ENCODE measurements around the gene ACVRL1. TPM values are rescaled to one million over a fixed set of nuclear protein-coding genes. Genes with fewer than 3 reads are reported as not detected.
A peak's percentile ranks its signal among the peaks of the same experiment; 100 is the strongest.

The ACVRL1 gene
- total and polyA plus RNA-seq, 4 donors, result 3.1 to 7.9 (median 6.1) TPM

DNA sequence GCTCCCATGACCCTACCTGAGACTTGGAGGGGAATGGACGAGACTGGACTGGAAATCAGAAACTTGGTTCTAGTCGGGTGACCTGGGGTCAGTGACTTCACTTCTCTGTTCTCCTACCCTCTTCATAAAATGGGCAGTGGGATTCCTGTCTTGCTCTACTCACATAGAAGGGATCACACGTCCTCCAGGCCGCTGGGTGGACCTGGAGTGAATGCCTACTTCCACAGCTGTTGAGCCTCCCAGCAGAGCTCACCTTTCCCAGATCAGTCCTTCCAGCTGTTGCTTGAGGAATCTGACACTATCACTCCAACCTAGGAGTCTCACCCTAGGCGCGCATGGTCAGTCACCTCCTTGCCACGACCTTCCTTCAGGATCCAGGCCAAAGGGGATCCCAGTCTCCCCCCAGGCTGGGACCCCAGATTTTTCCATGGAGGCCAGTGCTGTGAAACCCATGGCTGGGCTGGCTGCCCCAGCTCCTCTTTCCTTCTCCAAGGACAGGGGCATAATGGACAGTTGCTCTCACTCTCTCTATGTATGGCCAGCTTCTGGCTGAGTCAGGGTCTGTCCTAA lies 637 bp downstream of the ACVRL1 start:
- Histone ChIP-seq H3K9me3 (ENCODE audit: control insufficient read depth in 4 of 4, low read length in 3 of 4) (no peaks in the 10 kb centered on the region), H3K4me3 (ENCODE audit: low read depth in 1 of 3, low read length in 3 of 3) (peak overlapping the region in 1 of 3 donors; percentile 53), H3K9ac (ENCODE audit: low read depth in 1 of 2, low read length in 2 of 2) (no peak overlapping the region), H3K36me3 (ENCODE audit: control insufficient read depth in 4 of 4, insufficient read depth in 3 of 4, low read depth in 1 of 4, low read length in 3 of 4) (no peaks in the 10 kb centered on the region), H3K27me3 (ENCODE audit: control insufficient read depth in 4 of 4, insufficient read depth in 4 of 4, low read length in 3 of 4) (no peaks in the 10 kb centered on the region), H3K4me1 (ENCODE audit: control insufficient read depth in 4 of 4, insufficient read depth in 4 of 4, low read length in 3 of 4) (peaks cover 4 to 13% (median 9%) of the 10 kb centered on the region in 4 donors), H3K27ac (ENCODE audit: low read depth in 1 of 2, low read length in 2 of 2) (peak overlapping the region in 1 of 2 donors; percentile 56)
- DNase-seq (ENCODE audit: low spot score), result no peak
- WGBS, result 79% methylated on average over 7 of the region's 7 CpGs
- no peak for TF ChIP-seq YY1 (IDR thresholded peaks at IDR 0.05)
- TF ChIP-seq, protein P1, sequence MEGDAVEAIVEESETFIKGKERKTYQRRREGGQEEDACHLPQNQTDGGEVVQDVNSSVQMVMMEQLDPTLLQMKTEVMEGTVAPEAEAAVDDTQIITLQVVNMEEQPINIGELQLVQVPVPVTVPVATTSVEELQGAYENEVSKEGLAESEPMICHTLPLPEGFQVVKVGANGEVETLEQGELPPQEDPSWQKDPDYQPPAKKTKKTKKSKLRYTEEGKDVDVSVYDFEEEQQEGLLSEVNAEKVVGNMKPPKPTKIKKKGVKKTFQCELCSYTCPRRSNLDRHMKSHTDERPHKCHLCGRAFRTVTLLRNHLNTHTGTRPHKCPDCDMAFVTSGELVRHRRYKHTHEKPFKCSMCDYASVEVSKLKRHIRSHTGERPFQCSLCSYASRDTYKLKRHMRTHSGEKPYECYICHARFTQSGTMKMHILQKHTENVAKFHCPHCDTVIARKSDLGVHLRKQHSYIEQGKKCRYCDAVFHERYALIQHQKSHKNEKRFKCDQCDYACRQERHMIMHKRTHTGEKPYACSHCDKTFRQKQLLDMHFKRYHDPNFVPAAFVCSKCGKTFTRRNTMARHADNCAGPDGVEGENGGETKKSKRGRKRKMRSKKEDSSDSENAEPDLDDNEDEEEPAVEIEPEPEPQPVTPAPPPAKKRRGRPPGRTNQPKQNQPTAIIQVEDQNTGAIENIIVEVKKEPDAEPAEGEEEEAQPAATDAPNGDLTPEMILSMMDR (IDR thresholded peaks at IDR 0.05; ENCODE audit: low read depth, low read length, missing input control), result no peak
- TF ChIP-seq, protein P2, sequence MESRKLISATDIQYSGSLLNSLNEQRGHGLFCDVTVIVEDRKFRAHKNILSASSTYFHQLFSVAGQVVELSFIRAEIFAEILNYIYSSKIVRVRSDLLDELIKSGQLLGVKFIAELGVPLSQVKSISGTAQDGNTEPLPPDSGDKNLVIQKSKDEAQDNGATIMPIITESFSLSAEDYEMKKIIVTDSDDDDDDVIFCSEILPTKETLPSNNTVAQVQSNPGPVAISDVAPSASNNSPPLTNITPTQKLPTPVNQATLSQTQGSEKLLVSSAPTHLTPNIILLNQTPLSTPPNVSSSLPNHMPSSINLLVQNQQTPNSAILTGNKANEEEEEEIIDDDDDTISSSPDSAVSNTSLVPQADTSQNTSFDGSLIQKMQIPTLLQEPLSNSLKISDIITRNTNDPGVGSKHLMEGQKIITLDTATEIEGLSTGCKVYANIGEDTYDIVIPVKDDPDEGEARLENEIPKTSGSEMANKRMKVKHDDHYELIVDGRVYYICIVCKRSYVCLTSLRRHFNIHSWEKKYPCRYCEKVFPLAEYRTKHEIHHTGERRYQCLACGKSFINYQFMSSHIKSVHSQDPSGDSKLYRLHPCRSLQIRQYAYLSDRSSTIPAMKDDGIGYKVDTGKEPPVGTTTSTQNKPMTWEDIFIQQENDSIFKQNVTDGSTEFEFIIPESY (IDR thresholded peaks at IDR 0.05), result no peak
- TF ChIP-seq, protein P3, sequence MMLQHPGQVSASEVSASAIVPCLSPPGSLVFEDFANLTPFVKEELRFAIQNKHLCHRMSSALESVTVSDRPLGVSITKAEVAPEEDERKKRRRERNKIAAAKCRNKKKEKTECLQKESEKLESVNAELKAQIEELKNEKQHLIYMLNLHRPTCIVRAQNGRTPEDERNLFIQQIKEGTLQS (IDR thresholded peaks at IDR 0.05), result no peak
- no peak for TF ChIP-seq HNF4G (IDR thresholded peaks at IDR 0.05)
- no peak for TF ChIP-seq FOXA1 (IDR thresholded peaks at IDR 0.05)
- TF ChIP-seq NR2F2 (IDR thresholded peaks at IDR 0.05), result no peak
- TF ChIP-seq RXRA (IDR thresholded peaks at IDR 0.05), result no peak
- TF ChIP-seq, protein P4, sequence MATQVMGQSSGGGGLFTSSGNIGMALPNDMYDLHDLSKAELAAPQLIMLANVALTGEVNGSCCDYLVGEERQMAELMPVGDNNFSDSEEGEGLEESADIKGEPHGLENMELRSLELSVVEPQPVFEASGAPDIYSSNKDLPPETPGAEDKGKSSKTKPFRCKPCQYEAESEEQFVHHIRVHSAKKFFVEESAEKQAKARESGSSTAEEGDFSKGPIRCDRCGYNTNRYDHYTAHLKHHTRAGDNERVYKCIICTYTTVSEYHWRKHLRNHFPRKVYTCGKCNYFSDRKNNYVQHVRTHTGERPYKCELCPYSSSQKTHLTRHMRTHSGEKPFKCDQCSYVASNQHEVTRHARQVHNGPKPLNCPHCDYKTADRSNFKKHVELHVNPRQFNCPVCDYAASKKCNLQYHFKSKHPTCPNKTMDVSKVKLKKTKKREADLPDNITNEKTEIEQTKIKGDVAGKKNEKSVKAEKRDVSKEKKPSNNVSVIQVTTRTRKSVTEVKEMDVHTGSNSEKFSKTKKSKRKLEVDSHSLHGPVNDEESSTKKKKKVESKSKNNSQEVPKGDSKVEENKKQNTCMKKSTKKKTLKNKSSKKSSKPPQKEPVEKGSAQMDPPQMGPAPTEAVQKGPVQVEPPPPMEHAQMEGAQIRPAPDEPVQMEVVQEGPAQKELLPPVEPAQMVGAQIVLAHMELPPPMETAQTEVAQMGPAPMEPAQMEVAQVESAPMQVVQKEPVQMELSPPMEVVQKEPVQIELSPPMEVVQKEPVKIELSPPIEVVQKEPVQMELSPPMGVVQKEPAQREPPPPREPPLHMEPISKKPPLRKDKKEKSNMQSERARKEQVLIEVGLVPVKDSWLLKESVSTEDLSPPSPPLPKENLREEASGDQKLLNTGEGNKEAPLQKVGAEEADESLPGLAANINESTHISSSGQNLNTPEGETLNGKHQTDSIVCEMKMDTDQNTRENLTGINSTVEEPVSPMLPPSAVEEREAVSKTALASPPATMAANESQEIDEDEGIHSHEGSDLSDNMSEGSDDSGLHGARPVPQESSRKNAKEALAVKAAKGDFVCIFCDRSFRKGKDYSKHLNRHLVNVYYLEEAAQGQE (IDR thresholded peaks at IDR 0.05), result no peak
- TF ChIP-seq GABPA (IDR thresholded peaks at IDR 0.05 in 1 of 2, conservative IDR thresholded peaks at IDR 0.05 in 1 of 2), result no peak
- TF ChIP-seq JUND (IDR thresholded peaks at IDR 0.05), result no peak
- TF ChIP-seq, protein P5, sequence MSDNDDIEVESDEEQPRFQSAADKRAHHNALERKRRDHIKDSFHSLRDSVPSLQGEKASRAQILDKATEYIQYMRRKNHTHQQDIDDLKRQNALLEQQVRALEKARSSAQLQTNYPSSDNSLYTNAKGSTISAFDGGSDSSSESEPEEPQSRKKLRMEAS (IDR thresholded peaks at IDR 0.05), result no peak
- TF ChIP-seq TAF1 (conservative IDR thresholded peaks at IDR 0.05), result no peak
- no peak for TF ChIP-seq HNF4A (conservative IDR thresholded peaks at IDR 0.05)

Measured in liver (tissue), 9 donors.